HuH-7 (cell line): ENCODE results near the gene THAP5.

ENCODE experiments used
- DNase-seq: peaks from one replicate; pipeline ENCODE4 v3.0.0; 2011; ENCODE audit warnings: low spot score

Gene THAP5

GRCh38 chr7:108529341-108529740 lies 40.2 kb downstream of the THAP5 start:
- no peak for DNase-seq

- no peak for DNase-seq
These were observed 41.3 kb downstream of the THAP5 start for GRCh38 chr7:108528183-108528712.

GRCh38 chr7:108526768-108527017 lies 42.8 kb downstream of the THAP5 start:
- no peak for DNase-seq

- DNase-seq = peak; percentile 89
These were observed 43.3 kb downstream of the THAP5 start, which contains the start of gene PNPLA8 for GRCh38 chr7:108525985-108526767. Gene PNPLA8 (minus strand): TSS chr7:108526135. CDS start chr7:108515491, 10,644 bp downstream.

- DNase-seq = peak; percentile 73
These were observed 44.0 kb downstream of the THAP5 start for GRCh38 chr7:108525327-108525984.

- no peak for DNase-seq
These were observed 46.7 kb downstream of the THAP5 start for GRCh38 chr7:108522780-108523179.

GRCh38 chr7:108517951-108518350 lies 51.6 kb downstream of the THAP5 start:
- no peak for DNase-seq

GRCh38 chr7:108515630-108516029 lies 53.9 kb downstream of the THAP5 start:
- no peak for DNase-seq

- DNase-seq = no peak
These were observed 54.5 kb downstream of the THAP5 start for GRCh38 chr7:108515013-108515412.
